22Rv1 (cell line): ENCODE measurements around the gene PCSK5.

ENCODE experiments used
- H3K27ac ChIP-seq: fragments of 450-650 bp; 2 replicates; pipeline ENCODE4 v1.5.1; 2017
- ZFX ChIP-seq: fragments of 450-650 bp; IDR thresholded peaks from 2 replicates; pipeline ENCODE4 v1.6.1; 2017; ENCODE audit warnings: antibody characterized with exemption, borderline replicate concordance
- TF ChIP-seq, protein P1 (sequence below): fragments of 450-650 bp; IDR thresholded peaks from 2 replicates; pipeline ENCODE4 v1.5.1; 2017; ENCODE audit warnings: mild to moderate bottlenecking

The PCSK5 gene

DNA sequence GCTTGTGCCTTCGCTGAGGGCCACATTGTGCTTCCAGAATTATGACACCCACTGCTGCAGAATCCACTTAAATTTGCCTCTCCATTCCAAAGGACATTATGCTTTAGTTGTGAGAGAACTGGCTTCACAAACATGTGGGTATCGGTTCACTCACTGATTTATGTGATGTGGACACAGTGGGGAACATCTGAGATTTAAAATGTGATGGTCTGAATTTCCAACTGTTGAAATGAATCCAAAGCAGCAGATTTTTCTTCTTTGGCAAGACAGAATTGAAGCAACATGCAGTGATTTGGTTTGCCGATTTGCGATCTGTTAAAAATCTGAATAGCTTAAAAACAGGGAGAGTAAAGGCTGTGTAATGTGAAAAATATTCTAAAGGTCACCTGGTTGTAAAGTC, 20.3 kb downstream of the PCSK5 start:
- H3K27ac ChIP-seq, result no peak overlapping the region
- no peak for TF ChIP-seq ZFX
- TF ChIP-seq, protein P1, sequence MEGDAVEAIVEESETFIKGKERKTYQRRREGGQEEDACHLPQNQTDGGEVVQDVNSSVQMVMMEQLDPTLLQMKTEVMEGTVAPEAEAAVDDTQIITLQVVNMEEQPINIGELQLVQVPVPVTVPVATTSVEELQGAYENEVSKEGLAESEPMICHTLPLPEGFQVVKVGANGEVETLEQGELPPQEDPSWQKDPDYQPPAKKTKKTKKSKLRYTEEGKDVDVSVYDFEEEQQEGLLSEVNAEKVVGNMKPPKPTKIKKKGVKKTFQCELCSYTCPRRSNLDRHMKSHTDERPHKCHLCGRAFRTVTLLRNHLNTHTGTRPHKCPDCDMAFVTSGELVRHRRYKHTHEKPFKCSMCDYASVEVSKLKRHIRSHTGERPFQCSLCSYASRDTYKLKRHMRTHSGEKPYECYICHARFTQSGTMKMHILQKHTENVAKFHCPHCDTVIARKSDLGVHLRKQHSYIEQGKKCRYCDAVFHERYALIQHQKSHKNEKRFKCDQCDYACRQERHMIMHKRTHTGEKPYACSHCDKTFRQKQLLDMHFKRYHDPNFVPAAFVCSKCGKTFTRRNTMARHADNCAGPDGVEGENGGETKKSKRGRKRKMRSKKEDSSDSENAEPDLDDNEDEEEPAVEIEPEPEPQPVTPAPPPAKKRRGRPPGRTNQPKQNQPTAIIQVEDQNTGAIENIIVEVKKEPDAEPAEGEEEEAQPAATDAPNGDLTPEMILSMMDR, result no peak

DNA sequence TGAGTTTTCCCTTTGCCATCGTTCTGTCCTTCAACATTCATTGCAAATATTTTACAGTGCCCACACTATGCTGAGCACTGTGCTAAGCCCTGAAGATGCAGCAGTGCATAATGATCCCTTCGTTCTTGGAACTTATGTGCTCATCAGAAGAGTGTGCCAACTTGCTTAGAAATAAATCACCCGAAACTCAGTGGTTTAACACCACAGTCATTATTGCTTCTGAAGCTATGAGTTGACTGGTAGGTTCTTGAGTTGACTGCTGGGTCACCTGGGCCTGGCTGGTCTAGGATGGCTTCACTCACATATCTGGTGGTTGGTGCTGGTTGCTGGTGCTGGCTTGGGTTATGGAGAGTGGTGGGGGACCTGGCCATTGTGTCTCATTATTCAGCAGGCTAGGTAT, 20.9 kb downstream of the PCSK5 start:
- TF ChIP-seq, protein P1, result no peak
- no peak for TF ChIP-seq ZFX
- H3K27ac ChIP-seq, result no peak overlapping the region

DNA sequence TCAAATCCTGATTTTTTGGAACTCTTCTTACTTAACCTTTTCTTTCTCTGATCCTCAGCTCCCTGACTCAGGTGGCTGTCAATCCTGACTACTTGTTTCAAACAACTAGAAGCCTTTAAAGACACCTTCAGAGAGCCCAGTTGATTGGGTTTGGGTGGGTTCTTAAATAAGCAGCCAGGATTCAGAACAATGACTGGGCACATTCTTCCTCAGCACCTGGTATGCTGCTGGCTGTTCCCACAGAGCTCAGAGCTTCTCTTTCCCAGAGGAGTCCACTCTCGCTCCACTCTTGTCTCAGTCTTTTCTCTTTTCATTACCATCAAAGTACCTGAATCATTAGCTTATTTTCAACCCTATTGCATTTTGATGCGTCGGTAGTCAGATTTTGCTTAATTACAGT, 22.5 kb downstream of the PCSK5 start:
- no peak overlapping the region for H3K27ac ChIP-seq
- no peak for TF ChIP-seq ZFX
- TF ChIP-seq, protein P1, result no peak

DNA sequence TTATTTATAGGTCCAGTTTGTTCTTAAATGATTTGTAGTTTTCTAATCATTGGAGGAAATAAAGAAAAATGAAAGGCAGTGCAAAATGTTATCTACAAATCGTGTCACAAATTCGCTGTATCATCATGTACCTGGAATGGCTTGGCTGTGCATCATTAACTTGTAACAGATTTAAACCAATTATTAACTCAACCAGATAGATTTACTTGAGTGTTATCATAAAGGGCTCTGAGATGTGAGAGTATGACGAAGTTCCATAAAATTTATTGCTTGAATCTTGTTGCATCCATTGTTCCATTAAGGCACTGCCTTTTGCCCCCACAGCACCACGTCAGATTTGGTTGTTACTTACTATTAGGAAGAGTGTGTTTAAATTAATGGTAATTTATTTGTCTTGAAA, 23.5 kb downstream of the PCSK5 start:
- no peak overlapping the region for H3K27ac ChIP-seq
- TF ChIP-seq ZFX, result no peak
- TF ChIP-seq, protein P1, result no peak

DNA sequence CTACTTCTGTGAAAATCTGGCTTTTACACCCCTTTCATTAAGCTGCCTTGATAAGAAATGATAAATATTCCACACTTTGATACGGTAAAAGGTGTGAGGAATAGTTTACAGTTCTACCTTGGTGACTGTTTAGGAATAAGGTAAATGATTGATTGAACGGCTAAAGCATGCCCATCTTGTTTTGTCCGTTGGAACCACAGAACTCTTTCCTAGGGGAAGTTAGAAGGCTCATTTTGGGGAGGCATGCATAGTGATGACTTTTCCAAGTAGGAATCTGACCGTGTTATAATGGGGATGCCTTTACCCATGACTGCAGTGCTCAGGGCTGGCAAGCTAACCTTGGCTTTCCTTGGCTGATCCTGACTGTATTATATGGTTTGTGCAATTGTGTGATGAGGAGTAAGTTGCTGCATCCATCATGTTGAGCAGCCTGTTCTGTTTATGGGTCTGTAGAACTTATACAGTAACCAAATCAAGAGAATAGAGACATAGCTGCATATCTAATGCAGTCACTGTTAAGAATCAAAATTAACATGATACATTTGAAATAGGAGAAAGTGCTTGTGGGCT, 24.5 kb downstream of the PCSK5 start:
- no peak for TF ChIP-seq ZFX
- TF ChIP-seq, protein P1, result no peak
- H3K27ac ChIP-seq, result no peak overlapping the region

DNA sequence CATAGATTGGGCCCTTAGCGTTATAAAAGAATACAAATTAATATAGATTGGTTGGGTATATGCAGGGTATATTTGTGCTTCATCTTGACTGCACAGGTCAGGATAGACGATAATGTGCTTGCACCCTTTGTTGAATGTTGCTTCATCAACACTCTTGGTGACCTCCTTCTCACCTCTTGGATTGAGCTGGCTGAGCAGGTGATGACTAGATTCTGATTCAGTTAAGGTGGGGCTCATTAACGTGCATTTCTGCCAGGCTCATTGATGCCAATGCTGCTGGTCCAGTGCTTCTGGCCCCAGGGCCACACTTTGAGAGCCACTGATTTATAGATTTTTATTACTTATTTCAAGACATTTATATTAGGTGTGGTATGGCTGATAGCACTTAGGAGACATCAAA, 27.7 kb downstream of the PCSK5 start:
- TF ChIP-seq, protein P1, result no peak
- TF ChIP-seq ZFX, result no peak

DNA sequence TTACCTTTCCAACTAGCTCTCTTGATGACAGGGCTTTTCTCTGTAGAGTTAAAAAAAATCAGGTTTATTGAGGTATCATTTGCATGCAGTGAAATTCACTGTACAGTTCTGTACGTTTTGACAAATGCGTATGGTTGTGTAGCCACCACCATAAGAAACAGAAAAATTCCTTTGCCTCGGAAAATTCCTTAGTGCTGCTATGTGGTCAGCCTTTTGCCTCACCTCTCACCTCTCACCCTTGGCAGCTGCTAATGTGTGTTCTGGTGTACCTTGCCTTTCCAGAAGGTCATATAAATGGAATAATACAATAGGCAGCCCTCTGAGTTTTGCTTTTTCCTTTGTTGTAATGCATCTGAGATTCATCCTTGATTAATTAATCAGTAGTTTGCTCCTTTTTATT, 28.4 kb downstream of the PCSK5 start:
- no peak overlapping the region for H3K27ac ChIP-seq
- TF ChIP-seq, protein P1, result no peak

More for the DNA sequence above, 27.7 kb downstream of the PCSK5 start:
- no peak overlapping the region for H3K27ac ChIP-seq
